HG02588 (cell line): Measurements from ENCODE around the gene SLC9A9.

Source experiments
- ATAC-seq: cut with Tn5 transposase; IDR thresholded peaks from one replicate; pipeline ENCODE4 v1.9.1; 2021; ENCODE audit warnings: mild to moderate bottlenecking, moderate library complexity; ENCODE audit not compliant: unreplicated experiment

The SLC9A9 gene

GRCh38 chr3:143236226-143236964 lies 611.9 kb downstream of the SLC9A9 start:
- no peak for ATAC-seq

- no peak for ATAC-seq
Measured at GRCh38 chr3:143235614-143236204, 612.6 kb downstream of the SLC9A9 start.

- no peak for ATAC-seq
Measured at GRCh38 chr3:143234526-143234925, 613.7 kb downstream of the SLC9A9 start.

GRCh38 chr3:143232981-143233380 lies 615.3 kb downstream of the SLC9A9 start:
- ATAC-seq, result no peak

DNA sequence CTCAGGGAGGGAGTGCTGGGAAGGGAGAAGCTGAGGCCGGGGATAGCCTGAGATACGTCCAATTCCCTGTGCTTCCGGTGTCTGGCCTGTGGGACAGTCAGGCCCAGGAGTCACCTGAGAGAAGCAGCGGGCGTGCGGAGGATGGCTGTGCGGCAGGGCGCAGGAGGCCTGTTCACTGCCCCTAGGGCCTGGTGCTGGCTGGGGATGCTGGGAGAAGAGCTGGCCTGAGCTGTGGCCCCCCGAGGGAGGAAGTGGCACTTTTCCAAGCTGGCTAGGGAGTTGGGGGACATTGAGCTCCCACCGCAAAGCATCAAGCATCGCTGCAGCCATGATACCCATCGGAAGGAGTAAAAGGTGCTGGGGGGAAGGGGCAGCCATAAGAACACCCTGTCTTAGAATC lies 619.9 kb downstream of the SLC9A9 start:
- ATAC-seq, result no peak

GRCh38 chr3:143226678-143227291 lies 621.5 kb downstream of the SLC9A9 start:
- no peak for ATAC-seq

DNA sequence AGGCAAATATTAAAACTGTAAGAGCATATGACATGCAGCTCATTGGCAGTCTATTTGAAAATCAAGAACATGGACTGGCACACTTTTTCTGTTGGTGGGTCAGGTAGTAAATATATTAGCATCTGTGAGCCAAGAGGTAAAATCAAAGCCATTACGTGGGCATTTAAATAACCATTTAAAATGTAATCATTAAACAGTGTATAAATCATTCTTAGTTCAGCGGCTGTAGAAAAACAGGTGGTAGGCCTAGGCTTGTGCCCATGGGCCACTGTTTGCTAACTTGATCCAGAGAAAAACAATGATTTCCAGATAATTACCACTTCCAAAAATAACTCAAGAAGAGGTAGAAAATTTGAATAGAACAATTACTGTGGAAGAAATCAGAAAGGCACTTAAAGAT lies 623.6 kb downstream of the SLC9A9 start:
- no peak for ATAC-seq

GRCh38 chr3:143222981-143223380 lies 625.3 kb downstream of the SLC9A9 start:
- no peak for ATAC-seq

GRCh38 chr3:143222505-143222904 lies 625.8 kb downstream of the SLC9A9 start:
- no peak for ATAC-seq

- no peak for ATAC-seq
Measured at GRCh38 chr3:143221446-143221845, 626.8 kb downstream of the SLC9A9 start.

DNA sequence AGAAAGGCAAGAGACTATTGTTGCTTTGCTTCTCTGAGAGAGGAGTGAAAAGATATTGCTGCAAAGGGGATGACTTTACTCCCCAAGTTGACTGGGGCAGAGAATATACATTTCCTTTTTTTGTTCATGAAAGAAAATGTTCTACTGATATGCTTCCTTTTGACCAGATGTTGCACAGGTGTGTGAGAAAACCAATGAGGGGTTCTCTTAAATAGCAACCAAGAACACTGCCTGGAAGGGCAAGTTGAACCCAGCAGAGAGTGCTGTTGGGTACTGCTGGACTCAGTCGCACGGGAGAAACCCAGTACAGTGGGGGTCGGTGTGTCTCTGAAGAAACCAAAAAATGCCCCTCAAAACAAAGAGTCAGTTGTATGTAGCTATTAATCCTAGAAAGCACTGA lies 627.5 kb downstream of the SLC9A9 start:
- ATAC-seq, result peak; percentile 53

GRCh38 chr3:143218166-143218835 lies 630.0 kb downstream of the SLC9A9 start:
- ATAC-seq, result no peak

DNA sequence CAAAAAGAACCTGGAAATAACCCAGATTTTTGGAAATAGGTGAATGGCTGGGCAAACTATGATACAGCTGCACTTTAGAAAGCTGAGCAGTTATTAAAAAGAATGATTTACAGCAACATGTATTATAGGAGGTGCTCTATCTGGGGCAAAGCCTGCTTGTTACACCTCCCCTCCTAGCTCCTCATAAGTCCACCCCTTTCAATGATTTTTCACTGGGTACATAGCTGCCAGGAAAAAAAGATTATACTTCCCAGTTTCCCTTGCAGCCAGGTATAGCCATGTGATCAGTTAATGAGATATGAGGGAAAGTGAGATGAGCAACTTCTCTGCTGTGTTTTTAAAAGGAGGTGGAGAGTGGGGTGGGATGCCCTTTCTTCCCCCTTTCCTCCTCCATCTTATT lies 631.0 kb downstream of the SLC9A9 start:
- no peak for ATAC-seq

DNA sequence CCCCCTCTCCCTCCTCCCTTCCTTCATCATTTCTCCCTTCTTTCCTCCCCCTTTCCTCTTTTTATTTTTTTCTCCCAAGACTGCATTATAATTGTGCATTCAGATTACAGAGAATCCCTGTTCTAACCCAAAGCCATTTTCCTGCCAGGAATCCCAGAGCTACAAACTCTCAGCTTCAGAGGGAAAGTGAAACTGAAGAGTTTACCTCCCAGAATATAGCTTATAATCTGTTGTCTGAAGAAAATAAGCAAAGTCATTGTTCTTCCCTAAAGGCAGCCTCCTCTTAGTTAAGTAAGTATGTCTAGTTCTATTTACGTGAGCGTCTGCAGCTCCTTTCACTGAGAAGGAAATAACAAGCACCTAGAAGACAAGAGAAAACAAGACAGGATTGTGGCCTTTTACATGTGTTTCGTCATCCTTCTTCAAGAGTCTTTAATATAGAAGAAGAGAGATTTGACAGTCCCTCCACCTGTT lies 631.5 kb downstream of the SLC9A9 start:
- no peak for ATAC-seq
